Hepatocyte (in vitro differentiated cells): Measurements from ENCODE around the gene SLCO3A1.

ENCODE experiments used
- EZH2 ChIP-seq: fragments of 200-600 bp; sonication (generic); IDR thresholded peaks from 2 replicates; pipeline ENCODE4 v1.6.1; 2016; ENCODE audit warnings: antibody characterized with exemption, mild to moderate bottlenecking, borderline replicate concordance
- EZH2phosphoT487 ChIP-seq: fragments of 200-600 bp; sonication (generic); IDR thresholded peaks from one replicate; pipeline ENCODE4 v1.6.1; 2018; ENCODE audit warnings: antibody characterized with exemption, mild to moderate bottlenecking, low read depth, moderate library complexity; ENCODE audit not compliant: unreplicated experiment, severe bottlenecking
- TF ChIP-seq, protein P1 (sequence below): fragments of 200-600 bp; sonication (generic); IDR thresholded peaks from 2 replicates; pipeline ENCODE4 v1.5.1; 2016; ENCODE audit warnings: antibody characterized with exemption, mild to moderate bottlenecking; ENCODE audit not compliant: poor library complexity

- TF ChIP-seq, protein P1, sequence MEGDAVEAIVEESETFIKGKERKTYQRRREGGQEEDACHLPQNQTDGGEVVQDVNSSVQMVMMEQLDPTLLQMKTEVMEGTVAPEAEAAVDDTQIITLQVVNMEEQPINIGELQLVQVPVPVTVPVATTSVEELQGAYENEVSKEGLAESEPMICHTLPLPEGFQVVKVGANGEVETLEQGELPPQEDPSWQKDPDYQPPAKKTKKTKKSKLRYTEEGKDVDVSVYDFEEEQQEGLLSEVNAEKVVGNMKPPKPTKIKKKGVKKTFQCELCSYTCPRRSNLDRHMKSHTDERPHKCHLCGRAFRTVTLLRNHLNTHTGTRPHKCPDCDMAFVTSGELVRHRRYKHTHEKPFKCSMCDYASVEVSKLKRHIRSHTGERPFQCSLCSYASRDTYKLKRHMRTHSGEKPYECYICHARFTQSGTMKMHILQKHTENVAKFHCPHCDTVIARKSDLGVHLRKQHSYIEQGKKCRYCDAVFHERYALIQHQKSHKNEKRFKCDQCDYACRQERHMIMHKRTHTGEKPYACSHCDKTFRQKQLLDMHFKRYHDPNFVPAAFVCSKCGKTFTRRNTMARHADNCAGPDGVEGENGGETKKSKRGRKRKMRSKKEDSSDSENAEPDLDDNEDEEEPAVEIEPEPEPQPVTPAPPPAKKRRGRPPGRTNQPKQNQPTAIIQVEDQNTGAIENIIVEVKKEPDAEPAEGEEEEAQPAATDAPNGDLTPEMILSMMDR: no peak
- TF ChIP-seq EZH2 (no peak), EZH2phosphoT487 (no peak)
Measured at GRCh38 chr15:91826443-91826842, 27.1 kb upstream of the SLCO3A1 start.
